Tibial nerve (tissue), 4 donors: Measurements from ENCODE around the gene OSBPL9. TPM values are rescaled to one million over a fixed set of nuclear protein-coding genes. Genes with fewer than 3 reads are reported as not detected.

Experiments used
- DNase-seq, 2 donors: peaks; one replicate each; pipeline ENCODE4 v3.0.0-alpha.2; 2019; ENCODE audit warnings: low spot score in 2 of 2
- H3K27ac ChIP-seq, 4 donors: fragments of 200-600 bp; sonication (generic) in 3 of 4; one replicate each; pipeline ENCODE4 v1.5.1; 2017 to 2019; ENCODE audit warnings: mild to moderate bottlenecking in 1 of 4
- H3K27me3 ChIP-seq, 2 donors: fragments of 200-600 bp; sonication (generic) in 1 of 2; one replicate each; pipeline versions ENCODE4 v1.5.1 to v1.6.0; 2017 to 2019
- H3K36me3 ChIP-seq, 3 donors: fragments of 200-600 bp; sonication (generic); one replicate each; pipeline ENCODE4 v1.5.1; 2018 to 2019
- H3K4me1 ChIP-seq, 4 donors: fragments of 200-600 bp; sonication (generic) in 3 of 4; one replicate each; pipeline ENCODE4 v1.5.1; 2017 to 2019
- H3K4me3 ChIP-seq, 4 donors: fragments of 200-600 bp; sonication (generic) in 3 of 4; one replicate each; pipeline ENCODE4 v1.5.1; 2017 to 2019; ENCODE audit warnings: mild to moderate bottlenecking in 1 of 4, moderate library complexity in 1 of 4
- H3K9me3 ChIP-seq, 4 donors: fragments of 200-600 bp; sonication (generic) in 3 of 4; one replicate each; pipeline ENCODE4 v1.5.1; 2017 to 2019
- EP300 ChIP-seq, 2 donors: sonication (generic); formaldehyde crosslinking; IDR thresholded peaks; one replicate each; pipeline ENCODE4 v1.6.1; 2017; ENCODE audit warnings: antibody characterized with exemption in 2 of 2, mild to moderate bottlenecking in 1 of 2
- POLR2A ChIP-seq, 2 donors: fragments of 450-650 bp; IDR thresholded peaks; one replicate each; pipeline ENCODE4 v1.6.1; 2017; ENCODE audit warnings: antibody characterized with exemption in 2 of 2, mild to moderate bottlenecking in 2 of 2, moderate library complexity in 2 of 2
- WGBS, 2 donors: methylation state at CpG; one replicate each; pipeline ENCODE4 v1.1.5; 2018; 5-methylcytosine and 5-hydroxymethylcytosine counted together
- total RNA-seq, 4 donors: library from RNA; depleted of rRNA; stranded (reverse); fragments of >200 nt; gene quantifications; one replicate each; pipeline ENCODE4 v1.1.0, GENCODE V29; 2016
- TF ChIP-seq, protein P1 (sequence below), 5 experiments: fragments of 200-600 bp in 3 of 5; fragments of 450-650 bp in 2 of 5; sonication (generic) in 3 of 5; IDR thresholded peaks; one replicate each; pipeline ENCODE4 v1.5.1; 2016 to 2019; ENCODE audit warnings: antibody characterized with exemption in 5 of 5, mild to moderate bottlenecking in 3 of 5, moderate library complexity in 2 of 5

OSBPL9 gene
- total RNA-seq, 4 donors from 2014 or later, result 86.1 to 132 (median 96.9) TPM

DNA sequence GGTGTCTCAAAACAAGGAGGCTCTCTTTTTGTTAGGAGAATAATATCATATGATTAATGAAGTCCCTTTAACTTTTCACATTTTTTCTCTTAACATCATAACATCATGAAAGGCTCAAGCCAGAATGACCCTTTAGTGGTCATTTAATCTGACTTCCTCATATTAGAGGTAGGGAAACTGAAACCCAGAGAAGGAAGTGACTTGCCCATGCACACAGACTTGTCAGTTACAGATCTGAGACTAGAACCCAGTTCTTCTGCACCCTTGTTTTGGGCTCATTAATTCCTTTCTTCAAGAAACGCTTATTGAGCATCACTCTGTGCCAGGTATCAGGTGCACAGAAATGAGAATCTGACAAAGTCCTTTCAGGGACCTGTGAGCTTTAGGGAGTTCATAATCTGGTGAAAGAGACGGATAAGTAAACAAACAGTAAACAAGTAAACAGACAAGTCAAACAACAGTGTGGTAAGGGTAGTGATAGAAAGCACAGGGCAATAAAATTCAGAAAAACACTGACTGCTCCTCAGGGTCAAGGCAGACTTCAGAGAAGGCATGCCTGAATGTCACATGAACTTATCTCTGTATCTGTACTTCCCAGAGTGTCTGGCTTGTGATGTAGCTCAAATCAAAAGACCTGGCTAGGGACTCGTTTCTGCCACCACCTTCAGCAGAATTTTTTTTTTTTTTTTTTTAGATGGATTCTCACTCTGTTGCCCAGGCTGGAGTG is 38.3 kb upstream of the OSBPL9 start:
- DNase-seq, result no peak
- H3K4me3 ChIP-seq, result no peak overlapping the region
- peaks cover 0 to 25% (median 3%) of the 10 kb centered on the region in 4 donors for H3K4me1 ChIP-seq
- H3K9me3 ChIP-seq, result no peaks in the 10 kb centered on the region
- no peak overlapping the region for H3K27ac ChIP-seq
- H3K36me3 ChIP-seq, result no peaks in the 10 kb centered on the region
- no peak for TF ChIP-seq EP300 (IDR thresholded peaks at IDR 0.05)
- no peak for TF ChIP-seq POLR2A (IDR thresholded peaks at IDR 0.05)
- TF ChIP-seq, protein P1, sequence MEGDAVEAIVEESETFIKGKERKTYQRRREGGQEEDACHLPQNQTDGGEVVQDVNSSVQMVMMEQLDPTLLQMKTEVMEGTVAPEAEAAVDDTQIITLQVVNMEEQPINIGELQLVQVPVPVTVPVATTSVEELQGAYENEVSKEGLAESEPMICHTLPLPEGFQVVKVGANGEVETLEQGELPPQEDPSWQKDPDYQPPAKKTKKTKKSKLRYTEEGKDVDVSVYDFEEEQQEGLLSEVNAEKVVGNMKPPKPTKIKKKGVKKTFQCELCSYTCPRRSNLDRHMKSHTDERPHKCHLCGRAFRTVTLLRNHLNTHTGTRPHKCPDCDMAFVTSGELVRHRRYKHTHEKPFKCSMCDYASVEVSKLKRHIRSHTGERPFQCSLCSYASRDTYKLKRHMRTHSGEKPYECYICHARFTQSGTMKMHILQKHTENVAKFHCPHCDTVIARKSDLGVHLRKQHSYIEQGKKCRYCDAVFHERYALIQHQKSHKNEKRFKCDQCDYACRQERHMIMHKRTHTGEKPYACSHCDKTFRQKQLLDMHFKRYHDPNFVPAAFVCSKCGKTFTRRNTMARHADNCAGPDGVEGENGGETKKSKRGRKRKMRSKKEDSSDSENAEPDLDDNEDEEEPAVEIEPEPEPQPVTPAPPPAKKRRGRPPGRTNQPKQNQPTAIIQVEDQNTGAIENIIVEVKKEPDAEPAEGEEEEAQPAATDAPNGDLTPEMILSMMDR (IDR thresholded peaks at IDR 0.05), result no peak
- no peaks in the 10 kb centered on the region for H3K27me3 ChIP-seq
- 62 to 81% methylated on average over 3 of the region's 3 CpGs for WGBS, 2 donors

DNA sequence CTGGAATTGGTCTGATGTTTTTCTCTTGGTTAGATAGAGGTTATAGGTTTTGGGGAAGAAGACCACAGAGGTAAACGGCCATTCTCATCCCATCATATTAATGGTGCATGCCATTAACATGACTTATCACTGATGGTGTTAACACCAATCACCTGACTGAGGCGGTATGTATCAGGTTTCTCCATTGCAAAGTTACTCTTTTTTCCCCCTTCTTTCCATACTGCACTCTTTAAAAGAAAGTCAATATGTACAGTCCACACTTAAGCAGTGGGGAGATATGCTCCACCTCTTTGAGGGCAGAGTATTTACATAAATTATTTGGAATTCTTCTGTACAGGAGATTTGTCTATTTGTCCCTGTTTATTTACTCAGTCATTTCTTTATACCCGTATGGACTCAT is 35.7 kb upstream of the OSBPL9 start:
- Histone ChIP-seq H3K36me3 (no peaks in the 10 kb centered on the region), H3K9me3 (no peaks in the 10 kb centered on the region), H3K27ac (no peak overlapping the region), H3K4me3 (no peak overlapping the region), H3K4me1 (peaks cover 0 to 22% (median 0%) of the 10 kb centered on the region in 4 donors), H3K27me3 (no peaks in the 10 kb centered on the region)
- 89% methylated on average over 3 of the region's 3 CpGs for WGBS, 2 donors
- no peak for DNase-seq
- no peak for TF ChIP-seq EP300 (IDR thresholded peaks at IDR 0.05)
- TF ChIP-seq, protein P1 (IDR thresholded peaks at IDR 0.05), result no peak
- no peak for TF ChIP-seq POLR2A (IDR thresholded peaks at IDR 0.05)

DNA sequence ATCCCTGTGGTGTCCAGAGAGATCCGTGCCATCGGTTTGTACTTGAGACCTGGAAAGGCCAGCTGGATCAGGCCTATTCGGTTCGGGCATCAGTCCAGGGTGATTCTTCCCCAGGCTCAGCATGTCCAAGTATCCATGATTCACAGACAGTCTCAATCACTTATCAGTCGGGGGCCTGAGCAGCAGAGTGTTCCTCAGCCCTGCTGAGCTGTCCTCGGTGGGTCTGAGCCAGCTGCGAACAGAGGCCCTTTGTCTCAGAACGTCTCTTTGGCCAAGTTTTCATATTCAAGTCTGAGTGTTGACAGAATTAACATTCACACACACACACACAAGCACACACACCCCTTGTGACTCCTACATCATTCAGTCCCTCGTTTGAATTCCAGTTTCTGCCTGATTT is 33.4 kb upstream of the OSBPL9 start:
- no peak overlapping the region for H3K4me3 ChIP-seq
- WGBS, 2 donors, result 18 to 37% methylated on average over 9 of the region's 9 CpGs
- H3K36me3 ChIP-seq, result no peaks in the 10 kb centered on the region
- no peaks in the 10 kb centered on the region for H3K27me3 ChIP-seq
- peak; percentile 60 to 74 for DNase-seq
- H3K4me1 ChIP-seq, result peaks cover 0 to 19% (median 0%) of the 10 kb centered on the region in 4 donors
- H3K9me3 ChIP-seq, result no peaks in the 10 kb centered on the region
- TF ChIP-seq EP300 (IDR thresholded peaks at IDR 0.05), result peak; percentile 66 to 89
- TF ChIP-seq POLR2A (IDR thresholded peaks at IDR 0.05), result peak in 1 of 2 donors; percentile 7
- TF ChIP-seq, protein P1 (IDR thresholded peaks at IDR 0.05), result no peak
- peak overlapping the region; percentile 4 to 86 (median 70) for H3K27ac ChIP-seq

DNA sequence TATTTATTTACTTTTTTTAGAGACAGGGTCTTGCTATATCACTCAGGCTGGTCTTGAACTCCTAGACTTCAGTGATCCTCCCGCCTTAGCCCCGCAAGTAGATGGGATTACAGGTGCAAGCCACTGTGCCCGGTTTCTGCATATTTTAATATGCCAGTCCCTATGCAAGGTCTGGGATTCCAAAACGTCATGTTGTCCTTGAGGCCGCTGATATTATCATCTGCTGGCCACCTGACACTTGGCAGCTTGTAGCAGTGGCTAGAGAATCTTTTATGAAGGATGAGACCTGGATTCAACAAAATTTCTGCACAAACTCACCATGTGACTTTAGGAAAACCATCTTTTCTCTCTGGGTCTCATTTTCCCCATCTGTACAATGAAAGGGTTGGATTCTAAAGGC is 32.9 kb upstream of the OSBPL9 start:
- no peaks in the 10 kb centered on the region for H3K36me3 ChIP-seq
- 78 to 83% methylated on average over 5 of the region's 5 CpGs for WGBS, 2 donors

DNA sequence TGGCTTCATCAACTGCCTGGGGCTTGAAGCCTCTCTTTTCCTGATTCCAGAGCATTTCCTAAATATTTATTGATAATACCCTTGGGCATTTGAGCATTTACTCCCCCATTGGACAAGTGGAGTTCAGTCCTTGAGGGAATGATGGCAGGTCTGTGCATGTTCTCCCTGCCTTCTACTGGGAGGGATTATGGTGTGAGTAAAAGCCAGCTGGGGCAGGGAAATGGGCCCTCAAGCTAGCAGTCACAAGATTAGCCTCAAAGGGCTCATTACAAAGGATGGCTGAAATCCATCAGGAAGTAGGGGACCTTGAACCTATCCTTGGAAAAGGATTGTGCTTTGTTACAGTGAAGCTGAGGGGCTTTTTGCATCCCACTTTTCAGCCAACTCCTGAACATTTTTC is 24.2 kb upstream of the OSBPL9 start:
- Histone ChIP-seq H3K27ac (no peak overlapping the region), H3K9me3 (no peaks in the 10 kb centered on the region), H3K27me3 (no peaks in the 10 kb centered on the region), H3K36me3 (no peaks in the 10 kb centered on the region), H3K4me3 (no peak overlapping the region), H3K4me1 (no peaks in the 10 kb centered on the region)
- no peak for TF ChIP-seq EP300 (IDR thresholded peaks at IDR 0.05)
- no peak for TF ChIP-seq POLR2A (IDR thresholded peaks at IDR 0.05)
- no peak for DNase-seq

More for the DNA sequence above, 32.9 kb upstream of the OSBPL9 start:
- DNase-seq, result no peak
- H3K27me3 ChIP-seq, result no peaks in the 10 kb centered on the region
- no peak overlapping the region for H3K4me3 ChIP-seq
- H3K9me3 ChIP-seq, result no peaks in the 10 kb centered on the region
- H3K27ac ChIP-seq, result peak overlapping the region; percentile 52 to 86 (median 70)
- peaks cover 0 to 19% (median 0%) of the 10 kb centered on the region in 4 donors for H3K4me1 ChIP-seq
- TF ChIP-seq, protein P1 (IDR thresholded peaks at IDR 0.05), result no peak
- TF ChIP-seq EP300 (IDR thresholded peaks at IDR 0.05) (no peak), POLR2A (IDR thresholded peaks at IDR 0.05) (no peak)
